Heart right ventricle (tissue), 16 donors: ENCODE data around the gene XPR1. TPM values are rescaled to one million over a fixed set of nuclear protein-coding genes. Genes with fewer than 3 reads are reported as not detected.

Experiments used
- ATAC-seq, 8 donors: fragments of 200-7000 bp; cut with Tn5 transposase; one replicate each; pipeline ENCODE4 v1.9.1; 2020; ENCODE audit warnings: mild to moderate bottlenecking in 8 of 8, moderate library complexity in 8 of 8, moderate number of reproducible peaks in 1 of 8
- DNase-seq, 2 donors: peaks; one replicate each; pipeline ENCODE4 v3.0.0-alpha.2; 2020
- H3K27ac ChIP-seq, 10 donors: fragments of 200-600 bp; sonication (generic) in 2 of 10; one replicate each; pipeline versions ENCODE4 v1.5.0 to v1.8.0; 2020 to 2022; ENCODE audit warnings: mild to moderate bottlenecking in 3 of 10
- H3K27me3 ChIP-seq, 7 donors: fragments of 200-600 bp; one replicate each; pipeline ENCODE4 v1.8.0; 2021 to 2022; ENCODE audit warnings: mild to moderate bottlenecking in 2 of 7
- H3K36me3 ChIP-seq, 9 donors: fragments of 200-600 bp; sonication (generic) in 1 of 9; one replicate each; pipeline versions ENCODE4 v1.5.0 to v1.8.0; 2020 to 2022; ENCODE audit warnings: mild to moderate bottlenecking in 2 of 9
- H3K4me1 ChIP-seq, 9 donors: fragments of 200-600 bp; sonication (generic) in 1 of 9; one replicate each; pipeline versions ENCODE4 v1.5.0 to v1.8.0; 2020 to 2022; ENCODE audit warnings: mild to moderate bottlenecking in 4 of 9
- H3K4me3 ChIP-seq, 10 donors: fragments of 200-600 bp; sonication (generic) in 2 of 10; one replicate each; pipeline versions ENCODE4 v1.5.0 to v1.8.0; 2020 to 2022; ENCODE audit warnings: mild to moderate bottlenecking in 7 of 10, moderate library complexity in 2 of 10
- H3K9me3 ChIP-seq, 11 donors: fragments of 200-600 bp in 10 of 11; sonication (generic) in 2 of 11; one replicate each; pipeline versions ENCODE4 v1.5.0 to v1.8.0; 2013 to 2022; ENCODE audit warnings: mild to moderate bottlenecking in 2 of 11, control low read depth in 1 of 11, moderate library complexity in 1 of 11
- WGBS, 2 donors: extraction: QIAGEN DNeasy Blood & Tissue Kit; methylation state at CpG; one replicate each; pipeline ENCODE4 v1.1.7; 2013; ENCODE audit warnings: inconsistent platforms in 1 of 2; 5-methylcytosine and 5-hydroxymethylcytosine counted together
- intact Hi-C, 10 donors: fragments of 100-400 bp; cut with DNase I; formaldehyde crosslinking; loops; one replicate each; pipeline versions ENCODE4 v1.11.1 to v1.14.2; 2022
- polyA plus RNA-seq, 2 donors: library from polyadenylated mRNA; stranded (reverse); fragments of 200-250 nt; gene quantifications; one replicate each; pipeline ENCODE4 v1.2.3, GENCODE V29; 2013
- total RNA-seq, 10 donors: library from RNA; stranded (reverse); fragmentation: NEBNext Ultra II Directional in 3 of 10; extraction: Animal tissue kit (Norgen Biotek cat#: 25700) in 3 of 10; gene quantifications; one replicate each; pipeline versions ENCODE4 v1.2.1 to v1.2.4, GENCODE V29; 2021 to 2023
- TF ChIP-seq, protein P1 (sequence below), 9 donors: fragments of 200-600 bp; sonication (generic) in 2 of 9; IDR thresholded peaks; one replicate each; pipeline versions ENCODE4 v1.5.0 to v1.8.0; 2021 to 2022; ENCODE audit warnings: antibody characterized with exemption in 9 of 9, mild to moderate bottlenecking in 5 of 9, moderate library complexity in 1 of 9
- donor health status: Arrhythmogenic right ventricular cardiomyopathy.
- donor health status: ischemic (EF 13 %, LVEDD 7.1; RV severe dilation, severe dysfunction).
- donor health status: healthy with polysubstance abuse.
- donor health status: DM: no; HTN: yes; CAD: no.
- donor health status: DM: no; HTN: no; CAD: no.
- donor health status: ischemic (EF 25% LVEDD 6.9; RV normal size, moderate dysfunction).
- donor health status: ischemic (EF 25% LVEDD 5.7; RV mildly dilated, moderate dysfunction).
- donor health status: healthy.
- donor health status: DM: yes; HTN: yes; CAD: no.
- donor health status: Ischemic cardiomyopathy.
- donor health status: ischemic (EF 35%, LVEDD 5.7; RV mildly dilated, moderate dysfunction).
- donor health status: nonischemic (EF 11% LVEDD 7.7; RV severe dilation, severe dysfunction).
- donor health status: DM: yes; HTN: yes; CAD: no.
- donor health status: PGD.
- donor health status: ischemic (EF 29% LVEDD 5.4; RV normal size, mild dysfunction).
- donor health status: nonischemic (EF 23%, LVEDD 6.1; RV moderate dilation, normal function).

The XPR1 gene
- total and polyA plus RNA-seq, 12 donors: 18.3 to 142 (median 70.0) TPM

DNA sequence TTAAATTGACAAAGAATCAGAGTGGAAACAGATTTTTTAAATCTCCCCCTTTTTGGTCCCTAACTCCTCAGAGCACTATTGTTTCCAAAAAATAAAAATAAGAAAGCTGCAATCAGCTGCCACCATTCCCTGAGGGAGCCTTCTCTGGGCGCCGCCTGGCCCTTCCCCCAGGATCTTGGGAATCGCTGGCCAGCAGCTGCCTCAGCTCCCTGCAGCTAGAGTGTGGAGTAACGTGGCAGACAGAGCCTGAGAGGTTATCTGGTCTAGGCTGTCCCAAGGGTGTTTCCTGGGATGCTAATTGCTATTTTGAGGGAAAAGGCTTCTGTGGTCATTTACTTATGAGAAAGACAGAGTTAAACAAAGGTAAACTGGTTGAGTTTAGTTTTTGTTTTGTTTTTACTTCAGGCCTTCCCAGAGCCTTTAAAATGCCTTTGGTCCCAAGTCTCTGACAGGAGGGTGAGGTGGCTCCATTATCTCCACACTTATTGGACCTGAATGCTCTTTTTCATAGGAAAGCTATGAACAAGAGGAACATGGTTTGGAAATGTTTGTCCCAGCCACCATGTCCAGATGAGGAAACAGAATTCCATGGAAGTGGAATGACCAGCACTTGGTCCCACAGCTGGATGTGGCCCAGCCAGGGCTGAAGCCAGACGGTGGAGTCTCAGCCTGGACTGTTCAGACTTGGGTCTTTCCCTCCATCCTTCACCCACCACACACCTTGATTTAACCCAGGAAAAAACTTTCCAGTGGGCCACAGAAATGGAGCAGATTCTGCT lies 266.8 kb downstream of the XPR1 start:
- DNase-seq (peak in 1 of 2 donors; percentile 42), ATAC-seq (peak in 3 of 8 donors; percentile 35 to 66 (median 50))
- H3K27me3 ChIP-seq: no peaks in the 10 kb centered on the region
- TF ChIP-seq, protein P1, sequence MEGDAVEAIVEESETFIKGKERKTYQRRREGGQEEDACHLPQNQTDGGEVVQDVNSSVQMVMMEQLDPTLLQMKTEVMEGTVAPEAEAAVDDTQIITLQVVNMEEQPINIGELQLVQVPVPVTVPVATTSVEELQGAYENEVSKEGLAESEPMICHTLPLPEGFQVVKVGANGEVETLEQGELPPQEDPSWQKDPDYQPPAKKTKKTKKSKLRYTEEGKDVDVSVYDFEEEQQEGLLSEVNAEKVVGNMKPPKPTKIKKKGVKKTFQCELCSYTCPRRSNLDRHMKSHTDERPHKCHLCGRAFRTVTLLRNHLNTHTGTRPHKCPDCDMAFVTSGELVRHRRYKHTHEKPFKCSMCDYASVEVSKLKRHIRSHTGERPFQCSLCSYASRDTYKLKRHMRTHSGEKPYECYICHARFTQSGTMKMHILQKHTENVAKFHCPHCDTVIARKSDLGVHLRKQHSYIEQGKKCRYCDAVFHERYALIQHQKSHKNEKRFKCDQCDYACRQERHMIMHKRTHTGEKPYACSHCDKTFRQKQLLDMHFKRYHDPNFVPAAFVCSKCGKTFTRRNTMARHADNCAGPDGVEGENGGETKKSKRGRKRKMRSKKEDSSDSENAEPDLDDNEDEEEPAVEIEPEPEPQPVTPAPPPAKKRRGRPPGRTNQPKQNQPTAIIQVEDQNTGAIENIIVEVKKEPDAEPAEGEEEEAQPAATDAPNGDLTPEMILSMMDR (IDR thresholded peaks at IDR 0.05): no peak
- no peak overlapping the region for H3K4me3 ChIP-seq
- H3K4me1 ChIP-seq: peaks cover 0 to 19% (median 0%) of the 10 kb centered on the region in 9 donors
- H3K9me3 ChIP-seq: no peaks in the 10 kb centered on the region
- H3K36me3 ChIP-seq: no peaks in the 10 kb centered on the region
- H3K27ac ChIP-seq: no peak overlapping the region
- WGBS, 2 donors: 53 to 58% methylated on average over 5 of the region's 5 CpGs
- intact Hi-C loops: loop anchor here in 1 of 10 donors (5.0 kb wide), 1 partner anchor 269 kb away; no protein-coding TSS in a partner anchor

DNA sequence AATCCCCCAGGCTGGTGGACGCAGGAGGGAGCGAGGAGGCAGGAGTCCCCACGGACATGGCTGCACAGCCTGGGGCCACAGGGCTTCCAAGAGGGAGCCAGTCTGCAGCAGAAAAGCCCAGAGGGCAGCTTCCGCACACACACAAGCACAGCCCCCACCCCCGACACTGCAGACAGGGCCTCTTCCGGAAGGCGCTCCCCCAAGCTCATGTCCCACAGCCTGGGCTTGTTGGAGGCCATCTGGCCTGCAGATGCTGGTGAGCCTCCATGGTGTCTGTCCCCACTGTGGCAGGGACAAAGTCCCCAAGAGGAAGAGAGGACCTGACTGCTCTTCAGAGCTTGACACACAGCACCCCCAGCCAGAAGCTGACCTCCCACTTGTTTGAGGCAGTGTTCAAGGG lies 267.4 kb downstream of the XPR1 start:
- ATAC-seq (peak in 1 of 8 donors; percentile 20), DNase-seq (peak in 1 of 2 donors; percentile 0)
- H3K27me3 ChIP-seq: no peaks in the 10 kb centered on the region
- 90 to 95% methylated on average over 7 of the region's 7 CpGs for WGBS, 2 donors
- TF ChIP-seq, protein P1 (IDR thresholded peaks at IDR 0.05): no peak
- H3K27ac ChIP-seq: no peak overlapping the region
- intact Hi-C loops: loop anchor here in 1 of 10 donors (5.0 kb wide), 1 partner anchor 268 kb away; no protein-coding TSS in a partner anchor
- no peak overlapping the region for H3K4me3 ChIP-seq
- peaks cover 0 to 14% (median 0%) of the 10 kb centered on the region in 9 donors for H3K4me1 ChIP-seq
- no peaks in the 10 kb centered on the region for H3K9me3 ChIP-seq
- H3K36me3 ChIP-seq: no peaks in the 10 kb centered on the region

DNA sequence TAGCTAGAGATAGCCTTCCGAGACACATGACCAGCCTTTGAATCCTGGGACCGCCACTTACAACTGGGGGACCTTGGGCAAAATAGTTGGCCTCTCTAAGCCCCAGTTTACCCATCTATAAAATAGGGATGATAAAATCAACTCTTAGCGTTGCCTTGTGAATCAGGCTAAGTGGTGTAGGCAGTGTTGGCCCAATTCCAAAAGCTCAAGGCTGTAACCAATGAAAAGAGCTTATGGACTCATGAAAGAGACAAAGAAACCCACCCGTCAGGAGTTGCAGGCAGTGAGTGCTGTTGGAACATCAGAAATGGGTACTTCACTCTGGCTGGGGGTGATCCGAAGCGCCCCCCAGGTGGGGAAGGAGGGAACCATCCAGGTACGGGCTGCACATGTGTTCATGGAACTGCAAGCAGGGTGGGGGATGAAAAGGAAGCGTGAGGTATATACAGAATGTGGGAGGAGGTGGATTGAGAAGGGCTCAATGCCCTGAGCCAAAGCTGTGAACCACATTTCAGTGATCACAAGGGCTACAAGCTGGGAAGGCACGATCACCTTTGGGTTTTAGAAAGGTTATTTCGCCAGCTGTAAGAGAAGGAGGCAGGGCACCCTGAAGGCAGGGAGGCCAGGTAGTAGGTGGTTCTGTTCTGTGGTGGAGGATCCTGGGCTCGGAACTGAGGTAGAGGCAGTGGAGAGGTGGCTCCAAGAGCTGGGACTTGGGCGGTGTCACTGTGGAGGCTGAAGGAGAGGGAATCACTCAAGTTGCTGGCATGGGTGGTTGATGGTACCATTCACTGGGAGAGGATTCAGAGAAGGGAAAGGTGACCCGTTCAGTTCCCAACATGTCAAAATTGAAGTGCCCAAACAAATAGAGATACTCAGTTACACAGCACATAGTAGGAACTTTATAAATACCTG lies 269.5 kb downstream of the XPR1 start:
- peak in 1 of 2 donors; percentile 1 for DNase-seq

More for the DNA sequence above, 269.5 kb downstream of the XPR1 start:
- WGBS, 2 donors: 90 to 91% methylated on average over 13 of the region's 13 CpGs
- Histone ChIP-seq H3K36me3 (no peaks in the 10 kb centered on the region), H3K4me3 (no peak overlapping the region), H3K9me3 (no peaks in the 10 kb centered on the region), H3K27me3 (no peaks in the 10 kb centered on the region), H3K27ac (no peak overlapping the region), H3K4me1 (peaks cover 0 to 14% (median 0%) of the 10 kb centered on the region in 9 donors)
- no peak for ATAC-seq
- intact Hi-C loops: no loop called here
- TF ChIP-seq, protein P1 (IDR thresholded peaks at IDR 0.05): no peak
